T-helper 2 cell treated with Interferon-gamma antibody and Interleukin-4, amounts not matched to agents 100 ng/mL and 5 ng/mL, for 36 hours (primary cell): ENCODE measurements around the gene TNFRSF21. TPM values are rescaled to one million over a fixed set of nuclear protein-coding genes. Genes with fewer than 3 reads are reported as not detected.

Experiments used
- intact Hi-C: fragments of 100-400 bp; cut with micrococcal nuclease; formaldehyde crosslinking; loops from one replicate; pipeline ENCODE4 v1.15.1; 2023
- total RNA-seq: library from RNA; stranded (reverse); gene quantifications from 2 replicates; pipeline ENCODE4 v1.2.3, GENCODE V29; 2022

Gene TNFRSF21
- total RNA-seq, 1 donor from 2014 or later: 0.20 TPM

DNA sequence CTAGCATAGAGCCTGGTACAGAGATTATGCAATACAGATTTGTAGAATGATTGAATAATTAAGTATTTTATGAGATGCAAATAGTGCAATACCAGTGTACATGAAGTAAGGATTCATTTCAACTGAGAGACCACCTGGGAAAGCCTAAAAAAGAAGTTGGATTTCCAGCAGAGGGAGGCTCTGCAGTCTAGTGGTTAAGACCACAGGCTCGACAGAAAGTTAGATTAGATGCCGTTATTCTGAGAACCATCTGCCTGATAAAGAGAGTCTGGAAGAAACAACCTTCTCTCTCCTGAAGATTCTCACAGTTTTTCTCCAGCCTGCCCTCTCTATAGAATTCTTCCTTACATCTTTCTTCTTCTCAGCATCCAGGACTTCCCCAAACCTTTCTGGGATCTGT lies 13.6 kb upstream of the TNFRSF21 start:
- intact Hi-C loops: no loop called here

GRCh38 chr6:47321577-47321976 lies 11.9 kb upstream of the TNFRSF21 start:
- intact Hi-C loops: no loop called here

DNA sequence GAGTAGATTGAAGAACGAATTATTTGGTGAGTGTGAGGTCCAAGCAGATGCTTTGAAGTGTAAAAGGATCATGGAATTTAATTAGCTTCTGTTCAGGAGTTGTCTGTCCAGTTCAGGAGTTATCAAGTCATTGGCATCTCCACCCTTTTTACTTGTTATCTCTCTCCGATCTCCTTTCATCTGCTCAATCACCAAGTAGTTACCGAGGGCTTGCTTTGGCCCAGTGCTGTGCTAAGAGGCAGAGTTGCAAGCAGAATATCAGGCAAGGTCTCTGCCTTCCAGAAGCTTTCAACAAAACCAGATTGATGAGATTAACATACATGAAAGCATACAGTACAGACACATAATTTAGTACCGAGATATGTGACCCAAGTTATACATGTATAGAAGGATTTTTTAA lies 10.2 kb upstream of the TNFRSF21 start:
- intact Hi-C loops: loop anchor here (10.0 kb wide), 1 partner anchor 155 kb away; the partner anchor contains the start of gene CD2AP

DNA sequence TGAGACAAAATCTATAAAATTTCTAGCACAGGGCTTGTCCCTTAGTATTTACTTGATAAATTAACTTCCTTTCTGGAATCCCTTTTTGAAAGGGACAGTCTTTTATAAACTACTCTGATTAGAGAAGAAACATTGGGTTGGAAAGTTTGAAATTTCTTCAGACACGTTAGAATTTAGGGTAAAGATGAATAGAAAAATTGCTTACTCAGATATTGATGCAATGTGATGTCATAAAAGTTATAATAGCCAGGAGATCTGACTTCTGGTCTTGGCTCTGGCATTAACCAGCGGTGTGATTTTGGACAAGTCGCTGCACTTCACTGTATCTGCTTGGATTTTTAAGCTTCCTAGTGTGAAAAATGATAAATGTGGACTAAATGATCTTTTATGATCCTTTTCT lies 9.7 kb upstream of the TNFRSF21 start:
- intact Hi-C loops: loop anchor here (10.0 kb wide), 1 partner anchor 155 kb away; the partner anchor contains the start of gene CD2AP

- intact Hi-C loops: loop anchor here (10.0 kb wide), 1 partner anchor 156 kb away; the partner anchor contains the start of gene CD2AP
These were observed 8.7 kb upstream of the TNFRSF21 start for GRCh38 chr6:47318236-47318989.

DNA sequence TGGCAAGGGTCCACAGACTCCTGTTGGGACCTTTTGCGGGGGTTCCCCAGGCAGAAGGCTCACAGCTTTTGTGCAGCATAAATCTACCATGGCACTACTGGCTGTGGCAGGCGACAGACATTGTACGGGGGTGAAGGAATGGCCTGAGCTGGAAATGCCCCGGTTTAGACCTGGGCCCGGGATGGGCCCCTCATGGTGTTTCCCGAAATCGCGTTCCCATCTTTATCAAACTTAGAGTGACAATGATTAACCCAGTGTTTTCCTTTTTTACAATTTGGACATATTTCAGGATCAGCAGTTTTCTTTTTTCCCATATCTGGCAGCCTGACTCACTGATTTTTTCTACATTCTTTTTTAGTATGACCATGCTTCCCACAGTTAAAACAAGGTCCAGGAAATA lies 5.5 kb upstream of the TNFRSF21 start:
- intact Hi-C loops: loop anchor here (10.0 kb wide), 1 partner anchor 160 kb away; the partner anchor contains the start of gene CD2AP

GRCh38 chr6:47310131-47310480 lies 401 bp upstream of the TNFRSF21 start:
- intact Hi-C loops: loop anchor here (1.0 to 10.0 kb wide), 3 partner anchors 102 to 461 kb away; partner anchors contain the start of gene CD2AP

GRCh38 chr6:47308552-47309290 lies 984 bp downstream of the TNFRSF21 start:
- intact Hi-C loops: loop anchor here (1.0 kb wide), 1 partner anchor 211 kb away; no protein-coding TSS in a partner anchor

- intact Hi-C loops: no loop called here
These were observed 1.5 kb downstream of the TNFRSF21 start for GRCh38 chr6:47308198-47308517.

GRCh38 chr6:47307362-47308197 lies 2.1 kb downstream of the TNFRSF21 start:
- intact Hi-C loops: no loop called here

- intact Hi-C loops: no loop called here
These were observed 2.8 kb downstream of the TNFRSF21 start for GRCh38 chr6:47306887-47307286.

DNA sequence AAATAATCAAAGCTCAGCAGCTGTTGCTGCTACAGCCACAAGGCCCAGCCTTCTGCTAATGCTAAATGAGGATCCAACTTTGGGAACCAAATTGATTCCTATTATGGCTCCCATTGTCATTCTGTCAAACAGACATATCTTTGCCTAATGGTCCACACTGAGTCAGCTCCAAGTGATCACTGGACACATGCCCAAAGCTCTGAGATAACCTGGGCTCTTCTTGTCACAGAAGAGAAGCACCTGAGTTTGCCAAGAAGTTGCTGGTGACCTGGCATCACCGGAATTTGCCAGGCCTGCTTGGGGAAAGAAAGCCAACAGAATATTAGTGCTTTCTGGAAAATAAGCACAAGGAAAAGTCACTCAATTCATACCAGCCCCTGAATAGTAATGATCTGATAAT lies 5.8 kb downstream of the TNFRSF21 start:
- intact Hi-C loops: no loop called here

- intact Hi-C loops: no loop called here
These were observed 6.4 kb downstream of the TNFRSF21 start for GRCh38 chr6:47303342-47303741.

DNA sequence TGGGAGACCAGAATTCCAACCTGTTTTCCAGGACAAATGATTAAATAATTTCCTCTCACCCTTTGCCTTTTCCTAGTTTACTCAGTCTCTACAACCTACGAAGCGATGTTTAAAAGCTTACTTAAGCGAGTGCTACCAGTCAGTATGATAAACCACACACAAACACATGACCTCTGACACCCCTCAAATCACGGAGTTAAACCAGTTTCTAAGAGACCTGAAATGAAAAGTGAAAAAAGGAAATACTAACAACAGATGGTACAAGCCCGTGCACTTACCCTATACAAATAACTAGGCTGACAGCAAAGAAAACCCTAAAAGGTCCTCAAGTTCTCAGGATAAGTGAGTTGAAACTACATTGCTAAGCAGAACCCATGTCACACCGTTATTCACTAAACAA lies 7.7 kb downstream of the TNFRSF21 start:
- intact Hi-C loops: no loop called here

GRCh38 chr6:47301441-47301840 lies 8.3 kb downstream of the TNFRSF21 start:
- intact Hi-C loops: no loop called here

DNA sequence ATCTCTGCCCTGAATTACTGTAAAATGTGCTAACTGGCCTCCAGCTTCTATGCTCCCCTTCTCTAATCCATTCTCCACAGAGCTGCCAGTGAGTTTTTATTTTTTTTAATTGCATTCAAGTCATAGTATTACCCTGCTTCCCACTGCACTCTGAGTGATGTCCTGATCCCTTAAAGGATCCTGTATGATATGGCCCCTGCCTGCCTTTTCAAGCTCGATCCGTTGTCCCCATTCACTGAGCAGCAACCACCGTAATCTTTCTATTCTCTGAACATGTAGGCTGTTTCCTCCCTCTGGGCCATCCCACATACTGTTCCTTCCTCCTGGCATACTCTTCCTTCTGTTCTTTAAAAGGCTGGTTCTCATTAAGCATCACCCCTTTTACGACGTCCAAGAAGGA lies 9.3 kb downstream of the TNFRSF21 start:
- intact Hi-C loops: no loop called here

DNA sequence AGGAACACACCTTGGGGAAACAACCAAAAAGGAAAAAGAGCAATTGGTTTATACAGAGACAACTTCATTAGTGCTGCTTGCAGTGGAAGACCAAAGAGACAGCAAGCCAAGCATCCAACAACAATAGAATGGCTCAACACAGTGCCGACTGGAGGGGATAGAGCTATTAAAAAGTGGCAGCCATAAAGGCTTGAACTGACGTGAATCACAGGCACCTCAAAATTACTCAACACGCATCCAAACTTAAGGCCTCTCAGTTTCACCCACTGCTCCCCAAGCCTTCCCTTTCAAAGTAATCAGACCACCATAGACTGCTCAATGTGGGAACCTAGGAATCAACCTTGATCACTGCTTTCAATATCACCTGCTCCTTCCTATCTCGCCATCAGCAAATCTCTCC lies 9.7 kb downstream of the TNFRSF21 start:
- intact Hi-C loops: no loop called here

DNA sequence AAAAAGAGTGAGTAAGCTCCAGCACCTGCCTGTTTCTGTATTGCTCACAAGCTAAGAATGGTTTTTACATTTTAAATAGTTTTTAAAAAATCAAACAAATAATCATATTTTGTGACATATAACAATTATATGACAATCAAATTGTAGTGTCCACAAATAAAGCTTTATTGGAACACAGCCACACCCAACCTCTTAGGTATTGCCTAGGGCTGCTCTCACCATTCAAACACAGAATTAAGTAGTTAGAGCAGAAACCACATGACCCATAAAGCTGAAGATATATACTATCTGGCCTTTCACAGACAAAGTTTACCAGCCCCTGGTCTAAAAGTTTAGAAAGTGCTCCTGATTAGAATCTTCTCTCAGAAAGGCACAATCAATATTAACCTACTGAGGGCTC lies 11.2 kb downstream of the TNFRSF21 start:
- intact Hi-C loops: no loop called here

DNA sequence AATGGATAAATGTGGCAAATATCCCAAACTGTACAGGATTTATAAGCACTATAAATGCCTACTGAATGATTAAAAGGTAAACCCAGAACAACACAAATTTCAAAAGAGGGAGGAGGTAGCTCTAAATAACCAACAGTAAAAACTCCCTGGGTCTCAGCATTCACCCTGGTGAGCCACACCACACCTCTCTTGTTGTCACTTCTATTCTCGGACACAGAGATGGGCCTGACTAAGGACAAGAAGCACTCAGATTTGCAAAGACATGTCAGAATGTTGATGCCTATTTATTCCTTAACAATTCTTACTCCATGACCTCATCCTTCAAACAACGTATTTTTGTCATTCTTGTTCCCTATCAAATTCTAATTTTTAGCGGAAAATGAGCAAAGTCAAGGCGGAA lies 14.7 kb downstream of the TNFRSF21 start:
- intact Hi-C loops: no loop called here

- intact Hi-C loops: no loop called here
These were observed 16.8 kb downstream of the TNFRSF21 start for GRCh38 chr6:47292944-47293343.

GRCh38 chr6:47292027-47292426 lies 17.7 kb downstream of the TNFRSF21 start:
- intact Hi-C loops: no loop called here
